HCT116 (cell line): ENCODE data around the gene SAG. TPM values are rescaled to one million over a fixed set of nuclear protein-coding genes. Genes with fewer than 3 reads are reported as not detected.

Source experiments
- ATAC-seq: fragments of 200-7000 bp; cut with Tn5 transposase; 2 replicates; pipeline ENCODE4 v1.9.1; 2020; ENCODE audit warnings: mild to moderate bottlenecking, moderate library complexity
- BruUV-seq: library from RNA; stranded (reverse); fragments of 400-500 nt; replicated peaks from 2 replicates; lab custom pipeline; 2021; lab: Mats Ljungman, UMichigan
- CTCF ChIA-PET: fragments of 300-600 bp; sonication (Branson Sonifier 250); formaldehyde crosslinking; loops from one replicate; lab custom pipeline; 2021; ENCODE audit warnings: antibody characterized with exemption; lab: Charles Lee
- POLR2A ChIA-PET: fragments of 300-600, 350-600 bp; sonication (Branson Sonifier 250); formaldehyde crosslinking; loops from one replicate; lab custom pipeline; 2021; ENCODE audit warnings: antibody characterized with exemption; lab: Charles Lee
- RAD21 ChIA-PET, 2 experiments: fragments of 300-600 bp; sonication (Branson Sonifier 250); formaldehyde crosslinking; loops; one replicate each; lab custom pipeline; 2023; ENCODE audit warnings: low total read pairs in 2 of 2; ENCODE audit not compliant: uncharacterized antibody in 2 of 2, unreplicated experiment in 2 of 2, low non-redundant PET in 1 of 2; lab: Charles Lee
- DNase-seq: peaks from one replicate; pipeline ENCODE4 v3.0.0-alpha.2; 2010; ENCODE audit warnings: low read depth, low spot score
- H2AFZ ChIP-seq: fragments of 200-600 bp; shearing (Covaris generic), sonication (generic); 2 replicates; pipeline ENCODE4 v1.6.1; 2017; ENCODE audit warnings: low read depth, mixed run types, mixed read lengths, antibody characterized with exemption, low read length; ENCODE audit not compliant: poor library complexity, severe bottlenecking
- H3K27ac ChIP-seq: 2 replicates; pipeline ENCODE4 v1.5.1; 2012; ENCODE audit warnings: low read depth, low read length
- H3K27me3 ChIP-seq: fragments of 200-600 bp; sonication (generic); 2 replicates; pipeline ENCODE4 v1.6.1; 2016; ENCODE audit warnings: mixed run types, low read length, mixed read lengths; ENCODE audit not compliant: insufficient read depth
- H3K36me3 ChIP-seq, 2 experiments: fragments of 200-500 bp in 1 of 2; fragments of 200-600 bp in 1 of 2; sonication (Bioruptor generic) in 1 of 2; sonication (generic) in 1 of 2; 2 replicates each; pipeline versions ENCODE4 v1.5.1 to v1.6.1; 2014 to 2016; ENCODE audit warnings: low read length in 2 of 2, inconsistent platforms in 1 of 2, mixed read lengths in 1 of 2, mixed run types in 1 of 2; ENCODE audit not compliant: insufficient read depth in 2 of 2, control insufficient read depth in 1 of 2
- H3K4me1 ChIP-seq, 2 experiments: fragments of 200-600 bp in 1 of 2; sonication (generic) in 1 of 2; 2 replicates each; pipeline versions ENCODE4 v1.5.1 to v1.6.1; 2012 to 2017; ENCODE audit warnings: low read length in 2 of 2, inconsistent platforms in 1 of 2, mild to moderate bottlenecking in 1 of 2, mixed read lengths in 1 of 2, mixed run types in 1 of 2, moderate library complexity in 1 of 2; ENCODE audit not compliant: insufficient read depth in 2 of 2, control insufficient read depth in 1 of 2
- H3K4me2 ChIP-seq: fragments of 200-600 bp; sonication (generic); 2 replicates; pipeline ENCODE4 v1.6.1; 2017; ENCODE audit warnings: mixed run types, low read length, mixed read lengths
- H3K4me3 ChIP-seq, 2 experiments: fragments of 200-600 bp in 1 of 2; sonication (generic) in 1 of 2; replicated peaks in 1 of 2; 2 replicates each; pipeline ENCODE4 v1.5.1; 2011 to 2016; ENCODE audit warnings: low read length in 2 of 2, control low read depth in 1 of 2, low read depth in 1 of 2, mild to moderate bottlenecking in 1 of 2, mixed read lengths in 1 of 2, mixed run types in 1 of 2
- H3K79me2 ChIP-seq: fragments of 200-600 bp; sonication (generic); 2 replicates; pipeline ENCODE4 v1.6.1; 2017; ENCODE audit warnings: mild to moderate bottlenecking, mixed run types, low read length, moderate library complexity, mixed read lengths; ENCODE audit not compliant: insufficient read depth
- H3K9ac ChIP-seq: fragments of 200-600 bp; sonication (generic); 2 replicates; pipeline ENCODE4 v1.6.1; 2016; ENCODE audit warnings: low read length, mixed read lengths
- H3K9me2 ChIP-seq: fragments of 200-600 bp; sonication (generic), shearing (Covaris generic); 2 replicates; pipeline ENCODE4 v1.6.1; 2017; ENCODE audit warnings: mixed run types, mild to moderate bottlenecking, moderate library complexity; ENCODE audit not compliant: insufficient read depth
- H3K9me3 ChIP-seq, 2 experiments: fragments of 200-500 bp in 1 of 2; fragments of 200-600 bp in 1 of 2; sonication (Bioruptor generic) in 1 of 2; sonication (generic) in 1 of 2; 2 replicates each; pipeline ENCODE4 v1.6.1; 2014 to 2017; ENCODE audit warnings: low read length in 2 of 2, mixed read lengths in 2 of 2, inconsistent platforms in 1 of 2, low read depth in 1 of 2, mild to moderate bottlenecking in 1 of 2, mixed run types in 1 of 2, moderate library complexity in 1 of 2; ENCODE audit not compliant: control insufficient read depth in 1 of 2, insufficient read depth in 1 of 2
- H4K20me1 ChIP-seq: fragments of 200-600 bp; sonication (generic), shearing (Covaris generic); 2 replicates; pipeline ENCODE4 v1.6.1; 2017; ENCODE audit warnings: mixed run types, mild to moderate bottlenecking, moderate library complexity; ENCODE audit not compliant: insufficient read depth
- ATF3 ChIP-seq: IDR thresholded peaks from 2 replicates; pipeline ENCODE4 v1.6.1; 2012
- CEBPB ChIP-seq: IDR thresholded peaks from 2 replicates; pipeline ENCODE4 v1.6.1; 2012; ENCODE audit warnings: low read depth
- EGR1 ChIP-seq: IDR thresholded peaks from 2 replicates; pipeline ENCODE4 v1.6.1; 2012; ENCODE audit warnings: low read depth
- EZH2 ChIP-seq: fragments of 200-600 bp; sonication (generic); IDR thresholded peaks from 2 replicates; pipeline ENCODE4 v1.6.1; 2017; ENCODE audit warnings: antibody characterized with exemption, mixed run types
- EZH2phosphoT487 ChIP-seq: fragments of 200-600 bp; IDR thresholded peaks from 2 replicates; pipeline ENCODE4 v1.6.1; 2018; ENCODE audit warnings: antibody characterized with exemption, borderline replicate concordance
- FOSL1 ChIP-seq: IDR thresholded peaks from 2 replicates; pipeline ENCODE4 v1.6.1; 2012; ENCODE audit warnings: low read depth
- JUND ChIP-seq: IDR thresholded peaks from 2 replicates; pipeline ENCODE4 v1.6.1; 2012
- POLR2A ChIP-seq: IDR thresholded peaks from 2 replicates; pipeline ENCODE4 v1.7.0; 2011; ENCODE audit warnings: borderline replicate concordance; ENCODE audit not compliant: insufficient read depth, insufficient read length; ENCODE audit errors: extremely low read depth
- POLR2AphosphoS5 ChIP-seq: IDR thresholded peaks from 2 replicates; pipeline ENCODE4 v1.6.1; 2011; ENCODE audit warnings: mild to moderate bottlenecking, low read depth, low read length, moderate library complexity
- RAD21 ChIP-seq: IDR thresholded peaks from 2 replicates; pipeline ENCODE4 v1.6.1; 2012; ENCODE audit warnings: low read depth, mild to moderate bottlenecking
- REST ChIP-seq: IDR thresholded peaks from 2 replicates; pipeline ENCODE4 v1.6.1; 2012; ENCODE audit warnings: low read depth
- SIN3A ChIP-seq: IDR thresholded peaks from 2 replicates; pipeline ENCODE4 v1.6.1; 2012; ENCODE audit warnings: low read depth
- SRF ChIP-seq: IDR thresholded peaks from 2 replicates; pipeline ENCODE4 v1.6.1; 2012; ENCODE audit warnings: low read depth
- TCF7L2 ChIP-seq: IDR thresholded peaks from 2 replicates; pipeline ENCODE4 v1.7.0; 2011; ENCODE audit warnings: borderline replicate concordance, inconsistent platforms; ENCODE audit not compliant: insufficient read depth, insufficient read length; ENCODE audit errors: extremely low read depth
- YY1 ChIP-seq: IDR thresholded peaks from 2 replicates; pipeline ENCODE4 v1.6.1; 2011; ENCODE audit warnings: low read length, low read depth, moderate library complexity, mild to moderate bottlenecking; ENCODE audit not compliant: insufficient replicate concordance; ENCODE audit errors: extremely low read depth
- ZFX ChIP-seq: fragments of 450-650 bp; IDR thresholded peaks from 2 replicates; pipeline ENCODE4 v1.6.1; 2017
- ZNF274 ChIP-seq: fragments of 200-500 bp; sonication (Bioruptor generic); IDR thresholded peaks from 2 replicates; pipeline ENCODE4 v1.6.1; 2014; ENCODE audit warnings: mild to moderate bottlenecking, low read depth, low read length, inconsistent platforms
- intact Hi-C: fragments of 100-400 bp; cut with micrococcal nuclease; formaldehyde crosslinking; loops from 2 replicates; pipeline ENCODE4 v1.10.0; 2022
- total RNA-seq: library from RNA; stranded (reverse); gene quantifications from one replicate; pipeline ENCODE4 v1.2.1, GENCODE V29; 2021; ENCODE audit not compliant: unreplicated experiment

The SAG gene
- total RNA-seq, 1 experiment from 2014 or later, result not detected

GRCh38 chr2:233332125-233332524, 24.5 kb downstream of the SAG start:
- no peak for ATAC-seq
- H2AFZ ChIP-seq, result no peak overlapping the region
- BruUV-seq, result no TSS peak
- POLR2A ChIA-PET, result no interaction called here
- intact Hi-C loops, result no loop called here
- H3K27me3 ChIP-seq, result no peaks in the 10 kb centered on the region
- DNase-seq, result no peak
- CTCF ChIA-PET, result interaction anchor here (1.1 kb wide), 1 partner anchor 22 kb away, joined by 3 read pairs; no protein-coding TSS in a partner anchor
- no peak overlapping the region for H3K4me3 ChIP-seq
- TF ChIP-seq EZH2phosphoT487, result no peak
- no peak for TF ChIP-seq EGR1
- no peak for TF ChIP-seq JUND
- TF ChIP-seq SRF, result no peak
- no peak for TF ChIP-seq ZFX
- no peak for TF ChIP-seq CEBPB
- TF ChIP-seq POLR2A, result no peak
- TF ChIP-seq ATF3, result no peak
- no peak for TF ChIP-seq ZNF274
- TF ChIP-seq YY1, result no peak
- no peak for TF ChIP-seq SIN3A
- no peak for TF ChIP-seq EZH2
- no peak for TF ChIP-seq RAD21
- TF ChIP-seq FOSL1, result no peak
- TF ChIP-seq REST, result no peak
- no peak for TF ChIP-seq POLR2AphosphoS5
- TF ChIP-seq TCF7L2, result no peak
- no peak overlapping the region for H3K9ac ChIP-seq
- H3K9me3 ChIP-seq, result no peaks in the 10 kb centered on the region
- H3K9me2 ChIP-seq, result no peaks in the 10 kb centered on the region
- H3K4me1 ChIP-seq, result peaks cover 0 to 12% of the 10 kb centered on the region in 2 experiments; a peak in 1 of 4 replicates
- RAD21 ChIA-PET, result no interaction called here
- H4K20me1 ChIP-seq, result no peaks in the 10 kb centered on the region
- no peak overlapping the region for H3K27ac ChIP-seq
- no peaks in the 10 kb centered on the region for H3K36me3 ChIP-seq
- H3K79me2 ChIP-seq, result no peaks in the 10 kb centered on the region
- H3K4me2 ChIP-seq, result no peak overlapping the region
